T-helper 2 cell treated with Interferon-gamma antibody and Interleukin-4, amounts not matched to agents 5 μg/mL and 100 μg/mL, for 36 hours (primary cell): ENCODE results near the gene CTNNA2.

Experiments
- DNase-seq: peaks from one replicate; pipeline ENCODE4 v3.0.0; 2021; ENCODE audit warnings: low spot score
- H3K27ac Mint-ChIP-seq: one replicate; pipeline ENCODE4 v1.8.0; 2021; ENCODE audit warnings: mild to moderate bottlenecking, mixed read lengths
- H3K27me3 Mint-ChIP-seq: one replicate; pipeline ENCODE4 v1.8.0; 2021; ENCODE audit warnings: low read depth, mixed read lengths
- H3K36me3 Mint-ChIP-seq: one replicate; pipeline ENCODE4 v1.8.0; 2021; ENCODE audit warnings: low read depth, mixed read lengths
- H3K4me1 Mint-ChIP-seq: one replicate; pipeline ENCODE4 v1.8.0; 2021; ENCODE audit warnings: low read depth, mixed read lengths
- H3K4me3 Mint-ChIP-seq: one replicate; pipeline ENCODE4 v1.8.0; 2022; ENCODE audit warnings: mild to moderate bottlenecking, moderate library complexity, mixed read lengths
- H3K9me3 Mint-ChIP-seq: one replicate; pipeline ENCODE4 v1.8.0; 2021; ENCODE audit warnings: mixed read lengths

CTNNA2 gene

GRCh38 chr2:80624062-80624461 is 1111.2 kb downstream of the CTNNA2 start:
- H3K27ac Mint-ChIP-seq, result no peak overlapping the region
- DNase-seq, result no peak
- no peaks in the 10 kb centered on the region for H3K4me1 Mint-ChIP-seq
- H3K9me3 Mint-ChIP-seq, result peaks cover 66% of the 10 kb centered on the region
- no peaks in the 10 kb centered on the region for H3K27me3 Mint-ChIP-seq
- H3K36me3 Mint-ChIP-seq, result no peaks in the 10 kb centered on the region
- H3K4me3 Mint-ChIP-seq, result no peak overlapping the region

- H3K27me3 Mint-ChIP-seq, result no peaks in the 10 kb centered on the region
- no peak for DNase-seq
- no peaks in the 10 kb centered on the region for H3K36me3 Mint-ChIP-seq
- no peak overlapping the region for H3K4me3 Mint-ChIP-seq
- no peaks in the 10 kb centered on the region for H3K4me1 Mint-ChIP-seq
- H3K27ac Mint-ChIP-seq, result no peak overlapping the region
- peaks cover 46% of the 10 kb centered on the region for H3K9me3 Mint-ChIP-seq
Measured at GRCh38 chr2:80634590-80634989, 1121.7 kb downstream of the CTNNA2 start.

GRCh38 chr2:80638783-80639182 is 1125.9 kb downstream of the CTNNA2 start:
- H3K9me3 Mint-ChIP-seq, result peaks cover 50% of the 10 kb centered on the region
- no peak for DNase-seq
- no peak overlapping the region for H3K4me3 Mint-ChIP-seq
- no peaks in the 10 kb centered on the region for H3K27me3 Mint-ChIP-seq
- H3K36me3 Mint-ChIP-seq, result no peaks in the 10 kb centered on the region
- no peaks in the 10 kb centered on the region for H3K4me1 Mint-ChIP-seq
- H3K27ac Mint-ChIP-seq, result no peak overlapping the region

- H3K36me3 Mint-ChIP-seq, result no peaks in the 10 kb centered on the region
- H3K4me1 Mint-ChIP-seq, result no peaks in the 10 kb centered on the region
- H3K27ac Mint-ChIP-seq, result no peak overlapping the region
- no peak for DNase-seq
- H3K4me3 Mint-ChIP-seq, result no peak overlapping the region
- H3K9me3 Mint-ChIP-seq, result peaks cover 51% of the 10 kb centered on the region
- no peaks in the 10 kb centered on the region for H3K27me3 Mint-ChIP-seq
Measured at GRCh38 chr2:80642465-80642864, 1129.6 kb downstream of the CTNNA2 start.

GRCh38 chr2:80643598-80643997 is 1130.7 kb downstream of the CTNNA2 start:
- Mint-ChIP-seq H3K27ac (no peak overlapping the region), H3K27me3 (no peaks in the 10 kb centered on the region), H3K9me3 (peaks cover 43% of the 10 kb centered on the region), H3K36me3 (no peaks in the 10 kb centered on the region), H3K4me1 (no peaks in the 10 kb centered on the region), H3K4me3 (no peak overlapping the region)
- DNase-seq, result no peak

- H3K27ac Mint-ChIP-seq, result no peak overlapping the region
- no peaks in the 10 kb centered on the region for H3K4me1 Mint-ChIP-seq
- no peaks in the 10 kb centered on the region for H3K27me3 Mint-ChIP-seq
- H3K4me3 Mint-ChIP-seq, result no peak overlapping the region
- no peak for DNase-seq
- peaks cover 47% of the 10 kb centered on the region for H3K9me3 Mint-ChIP-seq
- H3K36me3 Mint-ChIP-seq, result no peaks in the 10 kb centered on the region
Measured at GRCh38 chr2:80651435-80651834, 1138.6 kb downstream of the CTNNA2 start.

GRCh38 chr2:80655265-80655664 is 1142.4 kb downstream of the CTNNA2 start:
- H3K4me3 Mint-ChIP-seq, result no peak overlapping the region
- H3K9me3 Mint-ChIP-seq, result peaks cover 43% of the 10 kb centered on the region
- H3K27ac Mint-ChIP-seq, result no peak overlapping the region
- no peaks in the 10 kb centered on the region for H3K27me3 Mint-ChIP-seq
- no peaks in the 10 kb centered on the region for H3K4me1 Mint-ChIP-seq
- H3K36me3 Mint-ChIP-seq, result no peaks in the 10 kb centered on the region
- no peak for DNase-seq

GRCh38 chr2:80670763-80671162 is 1157.9 kb downstream of the CTNNA2 start:
- Mint-ChIP-seq H3K4me1 (no peaks in the 10 kb centered on the region), H3K27me3 (no peaks in the 10 kb centered on the region), H3K27ac (no peak overlapping the region), H3K9me3 (peaks cover 25% of the 10 kb centered on the region), H3K4me3 (no peak overlapping the region), H3K36me3 (no peaks in the 10 kb centered on the region)
- no peak for DNase-seq

GRCh38 chr2:80687524-80687923 is 1174.7 kb downstream of the CTNNA2 start:
- H3K4me1 Mint-ChIP-seq, result no peaks in the 10 kb centered on the region
- peaks cover 14% of the 10 kb centered on the region for H3K9me3 Mint-ChIP-seq
- H3K27ac Mint-ChIP-seq, result no peak overlapping the region
- no peak for DNase-seq
- no peak overlapping the region for H3K4me3 Mint-ChIP-seq
- no peaks in the 10 kb centered on the region for H3K36me3 Mint-ChIP-seq
- no peaks in the 10 kb centered on the region for H3K27me3 Mint-ChIP-seq

- DNase-seq, result no peak
- peaks cover 24% of the 10 kb centered on the region for H3K9me3 Mint-ChIP-seq
- H3K4me3 Mint-ChIP-seq, result no peak overlapping the region
- H3K36me3 Mint-ChIP-seq, result no peaks in the 10 kb centered on the region
- H3K27me3 Mint-ChIP-seq, result no peaks in the 10 kb centered on the region
- no peaks in the 10 kb centered on the region for H3K4me1 Mint-ChIP-seq
- no peak overlapping the region for H3K27ac Mint-ChIP-seq
Measured at GRCh38 chr2:80689106-80689505, 1176.3 kb downstream of the CTNNA2 start.
